RWPE2 (cell line): ENCODE results near the gene PCDHB2.
"Not testable (repeated sequence)": the region's sequence is repeated elsewhere in the genome, so short reads cannot be mapped to it uniquely, and the experiment has no call there.

ENCODE experiments used
- ATAC-seq: fragments of 200-7000 bp; cut with Tn5 transposase; 3 replicates; pipeline ENCODE4 v1.9.1; 2021; ENCODE audit warnings: low read depth
- DNase-seq: peaks from one replicate; pipeline ENCODE4 v3.0.0-alpha.2; 2020; ENCODE audit warnings: low spot score
- H3K27ac ChIP-seq: fragments of 450-650 bp; 2 replicates; pipeline ENCODE4 v1.5.1; 2017; ENCODE audit warnings: mild to moderate bottlenecking; ENCODE audit not compliant: poor library complexity, severe bottlenecking
- H3K27me3 ChIP-seq: fragments of 250-450 bp; sonication (Bioruptor Pico); 2 replicates; pipeline ENCODE4 v1.5.1; 2021; ENCODE audit warnings: mild to moderate bottlenecking, moderate library complexity; ENCODE audit not compliant: insufficient read depth, poor library complexity, severe bottlenecking
- H3K36me3 ChIP-seq: fragments of 250-450 bp; sonication (Bioruptor Pico); 2 replicates; pipeline ENCODE4 v1.5.1; 2020; ENCODE audit warnings: low read depth, mild to moderate bottlenecking, moderate library complexity
- H3K4me1 ChIP-seq: fragments of 250-450 bp; sonication (Bioruptor Pico); 2 replicates; pipeline ENCODE4 v1.5.1; 2021; ENCODE audit warnings: mild to moderate bottlenecking, moderate library complexity; ENCODE audit not compliant: insufficient read depth, poor library complexity, severe bottlenecking
- H3K4me3 ChIP-seq: fragments of 250-450 bp; sonication (Bioruptor Pico); 2 replicates; pipeline ENCODE4 v1.5.1; 2021; ENCODE audit warnings: mild to moderate bottlenecking, moderate library complexity; ENCODE audit not compliant: severe bottlenecking
- H3K9me3 ChIP-seq: fragments of 250-450 bp; sonication (Bioruptor Pico); 2 replicates; pipeline ENCODE4 v1.5.1; 2021; ENCODE audit warnings: mild to moderate bottlenecking, moderate library complexity; ENCODE audit not compliant: severe bottlenecking
- CTCF ChIP-seq: fragments of 450-650 bp; IDR thresholded peaks from one replicate; pipeline ENCODE4 v1.5.1; 2017; ENCODE audit warnings: mild to moderate bottlenecking, moderate library complexity; ENCODE audit not compliant: poor library complexity, severe bottlenecking

PCDHB2 gene

GRCh38 chr5:141121985-141122384 lies 27.6 kb downstream of the PCDHB2 start:
- H3K9me3 ChIP-seq: no peaks in the 10 kb centered on the region
- no peaks in the 10 kb centered on the region for H3K36me3 ChIP-seq
- no peak for ATAC-seq
- H3K4me1 ChIP-seq: no peaks in the 10 kb centered on the region
- no peak overlapping the region for H3K4me3 ChIP-seq
- peaks cover 65% of the 10 kb centered on the region for H3K27me3 ChIP-seq
- TF ChIP-seq CTCF: no peak
- H3K27ac ChIP-seq: no peak overlapping the region
- no peak for DNase-seq

GRCh38 chr5:141123396-141124135 lies 29.2 kb downstream of the PCDHB2 start:
- ATAC-seq, DNase-seq, H3K4me3 ChIP-seq, H3K4me1 ChIP-seq, H3K9me3 ChIP-seq, H3K36me3 ChIP-seq, H3K27ac ChIP-seq: not testable (repeated sequence)
- H3K27me3 ChIP-seq: peaks cover 71% of the 10 kb centered on the region

- Histone ChIP-seq H3K4me1 (no peaks in the 10 kb centered on the region), H3K36me3 (no peaks in the 10 kb centered on the region), H3K9me3 (peaks cover 2% of the 10 kb centered on the region), H3K27ac (no peak overlapping the region), H3K27me3 (peaks cover 64% of the 10 kb centered on the region), H3K4me3 (no peak overlapping the region)
- ATAC-seq (no peak), DNase-seq (no peak)
- no peak for TF ChIP-seq CTCF
Observed at GRCh38 chr5:141127305-141127704, 32.9 kb downstream of the PCDHB2 start.

GRCh38 chr5:141135030-141135717 lies 40.8 kb downstream of the PCDHB2 start, which contains the start of gene PCDHB5:
Gene PCDHB5, plus strand, starts transcription at chr5:141135206. Its CDS starts 229 bp downstream, at chr5:141135435.
- Histone ChIP-seq H3K4me1 (no peaks in the 10 kb centered on the region), H3K36me3 (no peaks in the 10 kb centered on the region), H3K4me3 (peak within 1 kb of the TSS; percentile 8), H3K9me3 (peaks cover 10% of the 10 kb centered on the region), H3K27me3 (peaks cover 54% of the 10 kb centered on the region), H3K27ac (no peak within 1 kb of the TSS)
- DNase-seq (no peak), ATAC-seq (no peak; the same call in 2 of the 3 replicates)
- peak; percentile 62 for TF ChIP-seq CTCF

- Histone ChIP-seq H3K4me3 (peak overlapping the region; percentile 8), H3K27ac (no peak overlapping the region)
- TF ChIP-seq CTCF: no peak
Observed at GRCh38 chr5:141135718-141136266, 41.4 kb downstream of the PCDHB2 start.

GRCh38 chr5:141137346-141137745 lies 42.9 kb downstream of the PCDHB2 start:
- H3K27ac ChIP-seq, H3K36me3 ChIP-seq, ATAC-seq, H3K4me1 ChIP-seq, DNase-seq, H3K4me3 ChIP-seq, H3K9me3 ChIP-seq: not testable (repeated sequence)
- H3K27me3 ChIP-seq: peaks cover 39% of the 10 kb centered on the region

More at GRCh38 chr5:141135718-141136266, 41.4 kb downstream of the PCDHB2 start:
- peaks cover 50% of the 10 kb centered on the region for H3K27me3 ChIP-seq
- no peak for DNase-seq
- no peaks in the 10 kb centered on the region for H3K4me1 ChIP-seq
- no peak for ATAC-seq
- H3K36me3 ChIP-seq: no peaks in the 10 kb centered on the region
- H3K9me3 ChIP-seq: peaks cover 10% of the 10 kb centered on the region
